HG03575 (cell line): ENCODE measurements around the gene CNTNAP3.
"Not testable (repeated sequence)": the region's sequence is repeated elsewhere in the genome, so short reads cannot be mapped to it uniquely, and the experiment has no call there.

Experiments
- ATAC-seq: cut with Tn5 transposase; IDR thresholded peaks from one replicate; pipeline ENCODE4 v1.9.1; 2021; ENCODE audit not compliant: unreplicated experiment, insufficient number of reproducible peaks, low FRiP score; ENCODE audit errors: extremely low read depth

The CNTNAP3 gene

DNA sequence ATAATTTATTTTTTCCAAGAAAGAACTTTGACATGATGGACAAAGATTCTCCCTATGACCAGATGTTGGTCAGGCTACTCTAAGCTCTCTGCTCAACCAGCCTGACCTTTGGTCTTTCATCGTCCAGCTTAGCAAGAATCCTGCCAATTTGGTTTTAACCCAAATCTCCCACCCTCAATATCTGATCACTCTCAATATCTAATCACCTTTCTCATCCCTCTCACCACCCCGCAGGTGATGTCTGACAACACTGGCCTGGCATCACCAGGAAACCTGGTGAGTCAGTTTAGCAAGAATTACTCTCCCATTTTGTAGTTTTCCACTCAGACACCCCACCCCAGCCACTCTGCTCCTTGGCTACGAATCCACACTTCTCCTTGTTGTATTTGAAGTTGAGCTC, 207.9 kb downstream of the CNTNAP3 start:
- not testable (repeated sequence) for ATAC-seq

DNA sequence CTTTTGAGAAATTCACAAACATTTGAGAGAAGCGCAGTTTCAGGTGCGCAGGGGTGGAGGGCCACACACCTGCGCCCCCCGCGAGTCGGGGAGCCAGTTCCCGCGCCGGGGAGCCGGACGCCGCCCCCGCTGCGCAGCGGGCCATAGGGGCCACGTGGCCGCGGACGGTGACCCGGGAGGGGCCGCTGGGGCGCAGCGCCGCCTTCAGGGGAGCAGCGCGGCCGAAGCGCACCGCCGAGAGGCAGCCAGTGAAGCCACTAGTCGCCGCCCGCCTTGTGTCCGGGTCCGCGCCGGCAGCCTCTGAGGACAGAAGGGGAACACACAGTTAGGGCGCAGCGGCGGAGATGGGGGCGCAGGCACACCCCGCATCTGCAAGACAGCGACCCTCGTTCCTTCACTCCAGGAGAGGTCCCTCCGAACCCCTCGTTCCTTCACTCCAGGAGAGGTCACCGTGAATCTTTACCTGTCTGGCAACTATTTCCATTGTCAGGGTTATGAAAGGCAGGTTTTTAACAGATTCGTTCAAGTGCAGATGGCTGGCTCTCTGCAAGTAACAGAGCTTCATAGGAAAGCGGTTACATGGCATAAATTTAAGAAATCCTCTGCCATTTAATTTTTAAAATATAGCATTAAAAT, 209.2 kb downstream of the CNTNAP3 start:
- not testable (repeated sequence) for ATAC-seq

DNA sequence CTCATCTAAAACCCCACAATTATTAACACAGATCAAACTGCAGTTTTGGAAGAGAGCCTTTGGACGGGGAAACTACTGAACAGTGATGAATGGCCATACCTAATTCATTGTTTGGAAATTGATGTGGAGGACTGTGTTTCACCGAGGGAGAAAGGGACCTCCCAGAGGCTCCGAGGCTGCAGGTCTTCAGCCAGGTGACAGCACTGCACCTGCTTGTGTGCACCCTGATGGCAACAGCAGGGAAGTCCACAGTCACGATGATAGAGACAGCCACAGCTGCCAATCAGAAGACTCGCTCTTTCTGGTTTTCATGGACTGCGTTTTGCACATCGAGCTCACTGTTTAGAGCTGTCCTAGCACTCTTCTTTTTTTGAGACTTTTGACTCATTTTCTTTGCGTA, 214.4 kb downstream of the CNTNAP3 start:
- ATAC-seq: not testable (repeated sequence)

DNA sequence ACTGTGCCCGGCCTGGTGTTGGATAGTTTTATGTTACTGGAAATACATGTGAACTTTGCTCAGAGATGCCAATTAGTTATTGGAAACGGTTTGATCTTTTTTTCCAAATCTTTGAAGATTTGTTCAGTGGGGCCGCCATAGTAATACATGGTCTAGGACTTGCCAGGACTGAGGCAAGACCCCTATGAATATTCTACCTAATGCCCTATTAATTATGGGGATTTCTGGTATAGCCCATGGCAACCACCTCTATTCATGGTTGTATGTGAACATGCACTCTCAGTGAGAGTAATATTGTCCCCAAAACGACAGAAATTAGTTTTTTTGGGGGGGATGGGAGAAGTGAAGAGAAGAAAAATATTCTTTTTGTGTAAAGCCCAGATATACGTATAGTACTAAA, 220.3 kb downstream of the CNTNAP3 start:
- not testable (repeated sequence) for ATAC-seq

DNA sequence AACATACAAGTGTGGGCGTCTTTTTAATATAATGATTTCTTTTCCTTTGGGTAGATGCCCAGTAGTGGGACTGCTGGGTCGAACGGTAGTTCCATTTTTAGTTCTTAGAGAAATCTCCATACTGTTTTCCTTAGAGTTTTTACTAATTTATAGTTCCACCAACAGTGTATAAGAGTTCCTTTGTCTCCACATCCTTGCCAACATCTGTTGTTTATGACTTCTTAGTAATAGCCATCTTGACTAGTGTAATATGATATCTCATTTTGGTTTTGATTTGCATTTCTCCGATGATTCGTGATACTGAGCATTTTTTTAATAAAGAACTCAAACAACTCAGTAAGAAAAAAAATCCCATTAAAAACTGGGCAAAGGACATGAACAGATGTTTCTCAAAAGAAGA, 225.0 kb downstream of the CNTNAP3 start:
- ATAC-seq: not testable (repeated sequence)

DNA sequence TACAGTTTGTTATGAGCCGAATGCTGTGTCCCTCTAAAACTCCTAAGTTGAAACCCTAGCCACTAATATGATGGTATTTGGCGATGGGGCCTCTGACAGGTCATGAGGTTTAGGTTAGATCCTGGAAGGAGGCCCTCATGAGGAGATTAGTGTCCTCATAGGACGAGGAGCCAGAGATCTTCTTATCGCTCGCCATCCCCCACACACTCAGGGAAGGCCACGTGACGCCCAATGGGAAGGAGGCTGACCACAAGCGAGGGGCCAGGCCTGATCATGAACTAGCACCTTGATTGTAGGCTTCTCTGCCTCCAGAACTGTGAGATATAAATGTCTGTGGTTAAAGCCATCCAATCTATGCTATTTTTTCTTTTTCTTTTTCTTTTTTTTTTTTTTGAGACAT, 233.5 kb downstream of the CNTNAP3 start:
- not testable (repeated sequence) for ATAC-seq

DNA sequence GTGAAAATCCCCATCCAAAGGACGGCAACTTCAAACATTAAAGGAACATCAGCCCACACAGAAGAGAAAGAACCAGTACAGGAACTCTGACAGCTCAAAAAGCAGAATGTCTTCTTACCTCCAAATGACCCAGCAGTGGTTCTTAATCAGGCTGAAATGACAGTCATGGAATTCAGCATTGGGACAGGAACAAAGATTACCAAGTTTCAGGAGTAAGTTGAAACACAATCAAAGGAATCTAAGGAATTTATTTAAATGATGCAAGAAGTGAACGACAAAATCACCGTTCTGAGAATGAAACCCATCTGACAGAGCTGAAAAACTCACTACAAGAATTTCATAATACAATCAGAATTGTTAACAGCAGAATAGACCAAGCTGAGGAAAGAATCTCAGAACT, 241.1 kb downstream of the CNTNAP3 start:
- ATAC-seq: not testable (repeated sequence)

DNA sequence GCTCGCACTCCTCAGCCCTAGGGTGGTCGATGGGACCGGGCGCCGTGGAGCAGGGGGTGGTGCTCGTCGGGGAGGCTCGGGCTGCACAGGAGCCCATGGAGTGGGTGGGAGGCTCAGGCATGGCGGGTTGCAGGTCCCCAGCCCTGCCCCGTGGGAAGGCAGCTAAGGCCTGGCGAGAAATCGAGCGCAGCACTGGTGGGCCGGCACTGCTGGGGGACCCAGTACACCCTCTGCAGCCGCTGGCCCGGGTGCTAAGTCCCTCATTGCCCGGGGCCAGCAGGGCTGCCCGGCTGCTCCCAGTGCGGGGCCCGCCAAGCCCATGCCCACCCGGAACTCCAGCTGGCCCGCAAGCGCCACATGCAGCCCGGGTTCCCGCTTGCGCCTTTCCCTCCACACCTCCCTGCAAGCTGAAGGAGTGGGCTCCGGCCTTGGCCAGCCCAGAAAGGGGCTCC, 245.6 kb downstream of the CNTNAP3 start:
- not testable (repeated sequence) for ATAC-seq

DNA sequence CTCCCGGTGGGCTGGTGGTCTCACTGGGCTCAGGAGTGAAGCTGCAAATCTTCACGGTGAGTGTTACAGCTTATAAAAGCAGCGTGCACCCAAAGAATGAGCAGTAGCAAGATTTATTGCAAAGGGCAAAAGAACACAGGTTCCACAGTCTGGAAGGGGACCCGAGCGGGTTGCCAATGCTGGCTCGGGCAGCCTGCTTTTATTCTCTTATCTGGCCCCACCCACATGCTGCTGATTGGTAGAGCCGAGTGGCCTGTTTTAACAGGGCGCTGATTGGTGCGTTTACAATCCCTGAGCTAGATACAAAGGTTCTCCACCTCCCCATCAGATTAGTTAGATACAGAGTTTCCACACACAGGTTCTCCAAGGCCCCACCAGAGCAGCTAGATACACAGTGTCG, 246.2 kb downstream of the CNTNAP3 start:
- ATAC-seq: not testable (repeated sequence)

DNA sequence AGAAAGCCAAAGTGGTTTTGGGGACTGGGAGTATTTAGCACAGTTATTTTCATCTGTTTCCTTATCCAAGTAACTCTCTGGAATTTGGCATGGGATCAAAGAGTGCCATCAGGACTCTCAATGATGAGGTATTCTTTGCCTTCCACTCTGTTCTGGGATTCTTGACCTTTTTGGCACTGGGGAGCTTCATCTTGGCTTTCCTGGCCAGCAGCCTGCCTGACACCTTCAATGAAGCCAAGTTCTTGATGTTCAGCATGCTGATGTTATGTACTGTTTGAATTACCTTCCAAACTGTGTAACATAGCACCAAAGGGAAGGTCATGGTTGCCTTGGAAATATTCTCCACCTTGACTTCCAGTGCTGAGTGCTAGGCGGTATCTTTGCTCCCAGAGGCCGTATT, 248.8 kb downstream of the CNTNAP3 start:
- not testable (repeated sequence) for ATAC-seq

DNA sequence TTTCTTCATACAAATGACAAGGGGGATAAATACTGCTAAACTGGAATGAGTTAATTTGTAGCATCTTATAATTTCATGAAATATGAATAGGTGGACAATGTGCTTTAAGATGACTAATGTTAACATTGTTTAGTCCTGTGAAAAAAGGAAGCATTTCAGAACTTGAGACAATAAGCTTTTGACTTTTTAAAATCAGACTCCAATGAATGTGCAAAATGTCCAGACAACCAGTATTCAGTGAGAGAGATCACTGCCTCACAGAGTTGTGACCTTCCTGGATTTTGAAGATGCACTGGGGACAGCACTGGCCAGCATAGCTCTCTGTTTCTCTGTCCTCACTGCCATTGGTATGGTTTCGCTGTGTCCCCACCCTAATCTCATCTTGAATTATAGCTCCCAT, 249.7 kb downstream of the CNTNAP3 start:
- not testable (repeated sequence) for ATAC-seq

DNA sequence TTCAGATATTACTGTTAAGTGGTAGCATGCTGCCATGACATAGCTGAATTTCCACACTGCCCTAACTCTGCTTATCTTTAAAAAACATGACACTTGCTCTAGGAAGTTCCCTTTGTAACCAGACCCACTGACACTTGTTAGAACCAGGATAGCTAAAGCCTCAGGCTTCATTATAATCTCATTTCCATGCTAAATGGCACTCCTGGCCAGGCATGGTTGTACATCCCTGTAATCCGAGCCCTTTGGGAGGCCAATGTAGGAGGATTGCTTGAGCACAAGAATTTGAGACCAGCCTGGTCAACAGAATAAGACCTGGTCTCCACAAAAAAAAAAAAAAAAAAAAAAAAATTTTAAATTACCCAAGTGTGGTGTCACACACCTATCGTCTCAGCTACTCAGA, 254.1 kb downstream of the CNTNAP3 start:
- ATAC-seq: not testable (repeated sequence)

DNA sequence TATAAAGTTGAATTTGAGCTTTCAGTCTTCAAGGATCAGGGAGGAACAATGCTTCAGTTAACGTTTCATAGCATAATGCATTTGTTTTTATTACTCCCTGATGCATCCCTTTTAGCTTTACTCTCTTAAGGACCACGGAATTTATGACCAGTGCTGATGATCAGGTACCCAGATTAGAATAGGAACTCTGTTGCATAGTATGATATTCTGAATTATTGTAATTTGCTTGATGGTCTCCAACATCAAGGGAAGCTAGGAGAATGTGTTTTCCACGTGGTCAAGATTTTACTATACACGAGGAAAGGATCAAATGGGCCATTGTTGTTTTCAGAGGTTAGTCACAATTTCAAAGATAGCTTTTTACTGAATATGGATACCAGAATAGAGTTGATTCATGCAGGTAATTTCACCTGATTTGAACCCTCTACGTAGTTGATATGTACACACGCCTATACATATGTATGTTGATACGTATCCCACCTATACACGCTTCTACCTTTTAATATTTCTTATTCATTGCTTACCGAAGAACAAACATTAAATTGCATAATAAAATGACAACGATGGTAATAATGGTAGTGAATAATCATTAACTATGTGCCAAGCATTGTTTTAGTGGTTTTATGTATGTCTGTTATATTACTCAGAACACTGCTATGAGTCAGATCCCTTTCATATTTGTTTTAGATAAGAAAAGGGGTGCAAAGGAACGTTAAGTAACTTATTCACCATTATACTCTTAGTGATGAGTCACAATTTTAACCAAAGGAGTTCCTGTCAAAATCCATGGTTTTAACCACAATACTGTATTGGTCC, 257.6 kb downstream of the CNTNAP3 start:
- ATAC-seq: not testable (repeated sequence)

DNA sequence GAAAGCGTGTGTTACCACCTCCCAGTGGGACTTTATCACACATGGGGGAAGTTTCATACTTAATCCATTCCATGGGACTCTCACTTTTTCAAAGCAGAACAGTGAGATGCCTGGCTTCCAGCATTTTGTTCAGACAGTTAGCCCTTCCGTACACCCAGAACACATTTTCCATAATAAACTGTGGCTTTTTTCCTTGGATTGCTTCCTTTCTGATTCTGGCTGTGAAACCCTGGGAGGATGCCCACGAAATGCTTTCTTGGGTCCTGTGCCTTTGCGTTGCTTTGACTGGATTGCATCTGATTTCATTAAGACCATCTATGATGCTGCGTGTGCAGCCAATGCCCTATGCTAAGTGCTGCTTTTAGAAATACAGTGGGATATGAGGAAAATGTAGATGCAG, 259.1 kb downstream of the CNTNAP3 start:
- ATAC-seq: not testable (repeated sequence)

DNA sequence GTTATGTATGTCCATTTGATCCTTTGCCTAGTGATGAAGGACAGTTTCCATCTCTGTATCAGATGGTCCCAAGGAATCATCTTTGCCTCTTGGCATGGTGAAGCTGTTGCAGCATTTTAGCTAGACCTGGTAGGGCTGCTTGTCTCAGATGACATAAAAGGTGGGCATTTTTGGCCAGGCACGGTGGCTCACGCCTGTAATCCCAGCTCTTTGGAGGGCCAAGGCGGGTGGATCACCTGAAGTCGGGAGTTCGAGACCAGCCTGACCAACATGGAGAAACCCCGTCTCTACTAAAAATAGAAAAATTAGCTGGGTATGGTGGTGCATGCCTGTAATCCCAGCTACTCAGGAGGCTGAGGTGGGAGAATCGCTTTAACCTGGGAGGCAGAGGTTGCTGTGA, 259.8 kb downstream of the CNTNAP3 start:
- ATAC-seq: not testable (repeated sequence)

DNA sequence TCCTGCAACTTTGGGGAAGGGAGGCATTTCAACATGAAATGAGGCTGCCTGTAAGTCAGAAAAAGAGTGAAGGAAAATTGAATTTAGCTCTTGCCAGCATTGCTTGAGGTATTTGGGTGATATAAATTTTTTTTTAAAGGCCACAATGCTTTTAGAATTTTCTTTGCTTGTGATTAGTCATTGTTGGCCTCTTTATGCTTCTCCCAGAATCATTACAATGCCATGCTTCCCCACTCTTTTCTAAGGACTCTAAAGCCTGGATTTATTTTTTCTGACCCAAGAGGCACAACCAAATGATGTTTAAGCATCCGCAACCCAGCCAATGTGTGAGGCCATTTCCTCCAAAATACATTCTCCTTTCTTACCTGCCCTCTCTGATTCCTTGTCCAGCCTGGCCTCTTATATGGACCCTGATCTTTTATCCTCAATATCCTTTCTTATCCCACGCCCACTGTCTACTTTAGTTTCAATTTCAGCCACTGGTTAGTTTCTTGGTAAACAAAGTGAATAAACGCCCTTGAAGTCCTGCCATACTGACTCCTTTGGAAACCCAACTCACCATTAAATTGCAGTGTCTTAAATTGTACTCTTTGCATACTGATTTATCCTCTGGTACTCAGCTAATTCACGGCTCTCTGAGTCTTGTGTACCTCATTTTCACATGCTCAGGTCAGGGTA, 261.9 kb downstream of the CNTNAP3 start:
- not testable (repeated sequence) for ATAC-seq
